DOHH2 (cell line): ENCODE measurements around the gene TMUB2.

Experiments used
- H3F3A ChIP-seq: fragments of 200-600 bp; sonication (generic), shearing (Covaris generic); 2 replicates; pipeline ENCODE4 v1.6.0; 2016; ENCODE audit warnings: antibody characterized with exemption, mild to moderate bottlenecking; ENCODE audit not compliant: control insufficient read depth, insufficient read depth
- H3K27ac ChIP-seq: fragments of 200-600 bp; sonication (generic); 2 replicates; pipeline ENCODE4 v1.5.1; 2014; ENCODE audit warnings: low read depth, mild to moderate bottlenecking, low read length, moderate library complexity
- H3K27me3 ChIP-seq: fragments of 200-600 bp; sonication (generic); 2 replicates; pipeline ENCODE4 v1.6.1; 2014; ENCODE audit warnings: mild to moderate bottlenecking, low read length, mixed read lengths; ENCODE audit not compliant: control insufficient read depth
- H3K36me3 ChIP-seq: fragments of 200-600 bp; sonication (generic); 2 replicates; pipeline ENCODE4 v1.6.1; 2014; ENCODE audit warnings: mild to moderate bottlenecking, low read length, moderate library complexity, mixed read lengths; ENCODE audit not compliant: control insufficient read depth
- H3K4me1 ChIP-seq: fragments of 200-600 bp; sonication (generic); 2 replicates; pipeline ENCODE4 v1.6.1; 2014; ENCODE audit warnings: mild to moderate bottlenecking, low read length, mixed read lengths; ENCODE audit not compliant: control insufficient read depth
- H3K4me2 ChIP-seq: fragments of 200-600 bp; sonication (generic); 2 replicates; pipeline ENCODE4 v1.6.0; 2014; ENCODE audit warnings: mild to moderate bottlenecking, low read length, moderate library complexity
- H3K4me3 ChIP-seq: fragments of 200-600 bp; sonication (generic); 2 replicates; pipeline ENCODE4 v1.5.1; 2014; ENCODE audit warnings: mild to moderate bottlenecking, low read length, mixed read lengths
- H3K79me2 ChIP-seq: fragments of 200-600 bp; sonication (generic); 2 replicates; pipeline ENCODE4 v1.6.1; 2014; ENCODE audit warnings: mild to moderate bottlenecking, low read length, mixed read lengths; ENCODE audit not compliant: control insufficient read depth
- H3K9me2 ChIP-seq: fragments of 200-600 bp; sonication (generic); replicated peaks from 2 replicates; pipeline ENCODE4 v1.6.1; 2014; ENCODE audit warnings: mild to moderate bottlenecking, low read length, mixed read lengths; ENCODE audit not compliant: control insufficient read depth
- H3K9me3 ChIP-seq: fragments of 200-600 bp; sonication (generic); 2 replicates; pipeline ENCODE4 v1.6.1; 2014; ENCODE audit warnings: antibody characterized with exemption, low read length, mixed read lengths; ENCODE audit not compliant: control insufficient read depth, insufficient read depth
- H4K20me1 ChIP-seq: fragments of 200-600 bp; sonication (generic); 2 replicates; pipeline ENCODE4 v1.6.0; 2014; ENCODE audit warnings: low read depth, mild to moderate bottlenecking, antibody characterized with exemption, low read length, moderate library complexity; ENCODE audit not compliant: control insufficient read depth, insufficient read depth
- CTCF ChIP-seq: fragments of 200-600 bp; sonication (generic); IDR thresholded peaks from one replicate; pipeline ENCODE4 v1.5.1; 2014; ENCODE audit warnings: antibody characterized with exemption, mild to moderate bottlenecking, low read depth, low read length; ENCODE audit not compliant: poor library complexity, severe bottlenecking
- EZH2phosphoT487 ChIP-seq: fragments of 200-600 bp; sonication (generic); IDR thresholded peaks from 2 replicates; pipeline ENCODE4 v1.6.1; 2017; ENCODE audit warnings: borderline replicate concordance, mild to moderate bottlenecking, antibody characterized with exemption, low read length, moderate library complexity, mixed read lengths

TMUB2 gene

GRCh38 chr17:44214896-44215295, 28.1 kb downstream of the TMUB2 start:
- Histone ChIP-seq H3F3A (peaks cover 26% of the 10 kb centered on the region), H3K36me3 (peaks cover 80% of the 10 kb centered on the region), H3K9me2 (no peaks in the 10 kb centered on the region), H3K27ac (peak overlapping the region; percentile 3; the same call in 1 of the 2 replicates), H3K4me1 (peaks cover 73% of the 10 kb centered on the region), H4K20me1 (no peaks in the 10 kb centered on the region), H3K9me3 (no peaks in the 10 kb centered on the region), H3K79me2 (peaks cover 47% of the 10 kb centered on the region), H3K27me3 (no peaks in the 10 kb centered on the region), H3K4me3 (no peak overlapping the region), H3K4me2 (peak overlapping the region; percentile 80; the same call in 1 of the 2 replicates)
- no peak for TF ChIP-seq EZH2phosphoT487
- TF ChIP-seq CTCF: no peak

- Histone ChIP-seq H3K79me2 (peaks cover 55% of the 10 kb centered on the region), H4K20me1 (no peaks in the 10 kb centered on the region), H3F3A (peaks cover 22% of the 10 kb centered on the region), H3K9me3 (no peaks in the 10 kb centered on the region), H3K27me3 (no peaks in the 10 kb centered on the region), H3K4me1 (peaks cover 60% of the 10 kb centered on the region), H3K4me2 (peak overlapping the region; percentile 80), H3K36me3 (peaks cover 69% of the 10 kb centered on the region), H3K4me3 (peak overlapping the region; percentile 96), H3K9me2 (no peaks in the 10 kb centered on the region), H3K27ac (peak overlapping the region; percentile 82)
- no peak for TF ChIP-seq EZH2phosphoT487
- no peak for TF ChIP-seq CTCF
Measured at GRCh38 chr17:44216173-44216572, 29.4 kb downstream of the TMUB2 start.

- TF ChIP-seq EZH2phosphoT487 (no peak), CTCF (no peak)
- Histone ChIP-seq H3K79me2 (peaks cover 60% of the 10 kb centered on the region), H3K9me3 (no peaks in the 10 kb centered on the region), H3F3A (peaks cover 20% of the 10 kb centered on the region), H3K4me3 (peak overlapping the region; percentile 96), H3K27ac (peak overlapping the region; percentile 82), H3K9me2 (no peaks in the 10 kb centered on the region), H3K36me3 (peaks cover 64% of the 10 kb centered on the region), H3K4me1 (peaks cover 57% of the 10 kb centered on the region), H3K4me2 (peak overlapping the region; percentile 80), H4K20me1 (no peaks in the 10 kb centered on the region), H3K27me3 (no peaks in the 10 kb centered on the region)
Measured at GRCh38 chr17:44216694-44217093, 29.9 kb downstream of the TMUB2 start.
